Tracheal epithelial cell (primary cell): ENCODE measurements around the gene SULT1A3. TPM values are rescaled to one million over a fixed set of nuclear protein-coding genes. Genes with fewer than 3 reads are reported as not detected.

Experiments used
- total RNA-seq: library from RNA; depleted of rRNA; stranded (reverse); fragments of >200 nt; gene quantifications from 2 replicates; pipeline ENCODE4 v1.2.1, GENCODE V29; 2014

Gene SULT1A3
- 3.6 and 4.3 TPM in 2 replicates for total RNA-seq

DNA sequence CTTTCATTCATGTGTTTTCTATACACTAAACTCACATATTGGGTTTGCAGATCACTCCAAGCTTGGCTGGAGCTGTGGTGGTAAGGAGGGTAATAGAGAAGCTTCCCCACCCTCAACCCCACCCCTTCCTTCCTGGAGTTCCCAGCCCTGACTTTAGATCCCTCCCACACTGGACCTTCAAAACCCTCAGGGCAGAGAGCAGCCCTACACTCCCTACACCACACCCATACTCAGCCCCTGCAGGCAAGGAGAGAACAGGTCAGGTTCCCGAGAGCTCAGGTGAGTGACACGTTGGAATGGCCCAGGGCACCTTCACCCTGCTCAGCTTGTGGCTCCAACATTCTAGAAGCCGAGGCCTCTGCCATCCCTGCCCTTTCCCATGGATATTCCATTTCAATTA lies at the start of gene SULT1A3:
SULT1A3 (plus strand) TSS at position 207 of the 400 bp plus-strand sequence. CDS start 1,474 bp downstream, outside the sequence.

GRCh38 chr16:30183233-30184095 lies 15.6 kb upstream of the SULT1A3 start, which contains the start of gene CORO1A:
Gene CORO1A, plus strand, starts transcription at chr16:30183602. Its CDS starts 1,608 bp downstream, at chr16:30185210.

DNA sequence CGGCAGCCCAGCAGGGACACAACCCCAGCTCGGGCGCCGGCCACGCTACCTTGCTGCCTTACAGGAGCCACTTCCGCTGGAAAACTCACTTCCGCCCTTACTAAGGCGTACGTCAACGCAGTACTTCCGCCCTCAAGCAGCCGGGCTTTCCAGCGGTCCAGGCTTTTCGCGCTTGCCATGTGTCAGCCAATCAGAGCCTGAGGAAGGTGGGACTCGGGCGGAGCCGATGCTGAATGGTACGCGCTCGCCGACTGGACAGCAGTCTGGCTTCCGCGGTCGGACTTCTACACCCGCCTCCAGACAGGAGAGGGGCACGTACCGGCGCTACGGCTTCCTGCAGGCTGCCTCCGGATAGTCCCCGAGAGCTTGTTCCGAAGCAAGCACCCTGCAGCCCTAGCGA lies 5.4 kb upstream of the SULT1A3 start, which contains the start of the genes BOLA2B and SLX1A:
BOLA2B (minus strand) TSS at position 52 of the 400 bp plus-strand sequence. CDS start 71 bp downstream, outside the sequence.
SLX1A (plus strand) TSS at position 261 of the 400 bp plus-strand sequence. CDS start 210 bp downstream, outside the sequence.

DNA sequence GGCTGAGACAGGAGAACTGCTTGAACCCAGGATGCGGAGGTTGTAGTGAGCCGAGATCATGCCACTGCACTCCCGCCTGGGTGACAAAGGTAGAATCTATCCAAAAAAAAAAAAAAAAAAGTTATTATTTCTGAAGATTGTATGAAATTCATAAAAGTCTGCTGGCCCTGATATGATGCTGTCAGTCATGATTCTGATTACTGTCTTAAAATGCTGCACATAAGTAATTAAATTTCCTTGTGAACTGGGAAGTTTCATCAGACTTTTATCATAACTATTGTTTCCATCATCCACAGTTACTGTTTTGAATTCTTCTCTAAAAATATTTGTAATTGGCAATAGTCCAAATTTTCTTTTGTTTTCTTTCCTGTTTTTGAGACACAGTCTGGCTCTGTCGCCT lies 49.3 kb downstream of the SULT1A3 start, which contains the start of gene NPIPB13:
NPIPB13 (minus strand) TSS at position 101 of the 400 bp plus-strand sequence. CDS start 2,906 bp downstream, outside the sequence.

Other genes starting within 250 kb of the SULT1A3 start
- 66.7 and 80.6 TPM in 2 replicates for gene TMEM219, start 237.2 kb upstream of the SULT1A3 start, total RNA-seq
- 25.2 and 28.7 TPM in 2 replicates for gene TAOK2, start 225.4 kb upstream of the SULT1A3 start, total RNA-seq
- 5.1 and 10.2 TPM in 2 replicates for gene HIRIP3, start 203.6 kb upstream of the SULT1A3 start, total RNA-seq
- 21.0 and 28.1 TPM in 2 replicates for gene INO80E, start 203.0 kb upstream of the SULT1A3 start, total RNA-seq
- 0.72 TPM in 1 of 2 replicates, not detected in the other for gene DOC2A, start 188.2 kb upstream of the SULT1A3 start, total RNA-seq
- not detected in 2 replicates for gene C16orf92, start 176.1 kb upstream of the SULT1A3 start, total RNA-seq
- not detected in 2 replicates for gene TLCD3B, start 168.0 kb upstream of the SULT1A3 start, total RNA-seq
- gene ALDOA, start 133.5 kb upstream of the SULT1A3 start, total RNA-seq, result 688 and 703 TPM in 2 replicates
- gene PPP4C, start 123.3 kb upstream of the SULT1A3 start, total RNA-seq, result 146 and 274 TPM in 2 replicates
- gene TBX6, start 107.3 kb upstream of the SULT1A3 start, total RNA-seq, result 0.48 and 1.1 TPM in 2 replicates
- 9.6 and 9.9 TPM in 2 replicates for gene YPEL3, start 103.0 kb upstream of the SULT1A3 start, total RNA-seq
- 1.9 and 5.1 TPM in 2 replicates for gene GDPD3, start 85.7 kb upstream of the SULT1A3 start, total RNA-seq
- gene MAPK3, start 76.0 kb upstream of the SULT1A3 start, total RNA-seq, result 10.7 and 14.0 TPM in 2 replicates
- 1.3 and 2.9 TPM in 2 replicates for gene CORO1A, start 15.7 kb upstream of the SULT1A3 start, total RNA-seq
- gene BOLA2B, start 5.6 kb upstream of the SULT1A3 start, total RNA-seq, result 276 and 284 TPM in 2 replicates
- 28.9 and 49.7 TPM in 2 replicates for gene SLX1A, start 5.4 kb upstream of the SULT1A3 start, total RNA-seq
- 0.72 and 2.8 TPM in 2 replicates for gene NPIPB13, start 49.2 kb downstream of the SULT1A3 start, total RNA-seq
- 37.1 and 40.2 TPM in 2 replicates for gene CD2BP2, start 156.1 kb downstream of the SULT1A3 start, total RNA-seq
- 19.3 and 22.6 TPM in 2 replicates for gene TBC1D10B, start 171.2 kb downstream of the SULT1A3 start, total RNA-seq
- gene MYL11, start 175.5 kb downstream of the SULT1A3 start, total RNA-seq, result not detected in 2 replicates
- gene SEPTIN1, start 183.3 kb downstream of the SULT1A3 start, total RNA-seq, result not detected in 2 replicates
- gene ZNF48, start 196.2 kb downstream of the SULT1A3 start, total RNA-seq, result 10.4 and 11.1 TPM in 2 replicates
- 11.3 and 14.7 TPM in 2 replicates for gene ZNF771, start 208.4 kb downstream of the SULT1A3 start, total RNA-seq
- 25.4 and 31.3 TPM in 2 replicates for gene DCTPP1, start 230.8 kb downstream of the SULT1A3 start, total RNA-seq
- gene SEPHS2, start 246.6 kb downstream of the SULT1A3 start, total RNA-seq, result 7.2 and 10.0 TPM in 2 replicates